Activated T-cell treated with anti-CD3 and anti-CD28 coated beads, Interleukin-2, amount 50 U/mL, for 48 hours (primary cell): Measurements from ENCODE around the gene SMARCAL1.
"Not testable (repeated sequence)": the region's sequence is repeated elsewhere in the genome, so short reads cannot be mapped to it uniquely, and the experiment has no call there.

Source experiments
- DNase-seq, 2 experiments: peaks; one replicate each; pipeline ENCODE4 v3.0.0-alpha.2; 2020

The SMARCAL1 gene

GRCh38 chr2:216503159-216503629 is 90.9 kb downstream of the SMARCAL1 start:
- no peak for DNase-seq

GRCh38 chr2:216503697-216504375 is 91.6 kb downstream of the SMARCAL1 start:
- DNase-seq: no peak

DNA sequence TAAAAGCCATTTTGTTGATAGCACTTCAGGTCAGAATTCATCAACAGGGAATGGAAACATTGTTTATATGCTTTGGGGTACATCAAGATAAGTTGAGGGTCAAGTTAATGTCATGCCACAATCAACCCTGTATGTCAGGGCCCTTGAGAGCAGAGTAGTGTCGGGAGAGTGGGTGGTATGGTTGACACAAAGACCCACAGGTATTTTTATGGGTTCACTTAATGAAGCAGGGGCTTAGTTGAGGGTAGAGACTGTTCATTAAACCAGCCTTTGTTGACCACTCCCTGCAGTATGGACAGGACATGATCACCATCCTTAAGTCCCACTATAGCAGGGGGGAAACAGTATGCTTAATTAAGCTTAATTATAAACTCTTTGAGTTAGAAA is 92.1 kb downstream of the SMARCAL1 start:
- DNase-seq: no peak

DNA sequence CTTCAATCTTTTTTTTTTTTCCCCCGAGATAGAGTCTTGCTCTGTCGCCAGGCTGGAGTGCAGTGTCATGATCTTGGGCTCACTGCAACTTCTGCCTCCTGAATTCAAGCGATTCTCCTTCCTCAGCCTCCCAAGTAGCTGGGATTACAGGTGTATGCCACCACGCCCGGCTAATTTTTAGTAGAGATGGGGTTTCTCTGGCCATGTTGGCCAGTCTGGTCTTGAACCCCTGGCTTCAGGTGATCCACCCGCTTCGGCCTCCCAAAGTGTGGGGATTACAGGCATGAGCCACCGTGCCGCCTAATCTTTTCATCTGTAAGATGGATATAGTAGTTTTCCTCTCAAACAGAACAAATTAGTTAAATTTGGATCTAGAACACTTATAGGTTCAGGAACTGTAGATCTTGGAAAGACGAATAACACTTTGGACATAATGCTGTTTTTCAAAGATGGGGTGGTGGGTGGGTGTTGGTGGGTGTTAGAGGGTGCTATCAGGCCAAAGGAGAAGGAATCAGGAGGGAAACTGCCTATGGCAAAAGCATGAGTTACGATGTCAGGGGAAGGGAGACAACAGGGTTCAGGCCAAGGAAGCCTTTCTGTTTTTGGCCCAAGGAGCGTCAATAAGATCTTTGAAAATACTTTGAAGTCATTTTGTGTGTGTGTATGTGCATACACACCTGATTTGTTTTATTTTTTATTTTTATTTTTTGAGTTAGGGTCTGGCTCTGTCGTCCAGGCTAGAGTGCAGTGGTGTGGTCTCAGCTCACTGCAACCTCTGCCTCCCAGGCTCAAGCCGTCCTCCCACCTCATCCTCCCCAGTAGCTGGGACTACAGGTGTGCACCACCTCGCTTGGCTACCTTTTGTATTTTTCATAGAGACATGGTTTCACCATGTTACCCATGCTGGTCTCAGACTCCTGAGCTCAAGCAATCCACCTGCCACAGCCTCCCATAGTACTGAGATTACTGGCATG is 93.1 kb downstream of the SMARCAL1 start:
- DNase-seq: peak in 1 of 2 experiments; percentile 39

- DNase-seq: no peak
Observed at GRCh38 chr2:216507220-216508160, 95.2 kb downstream of the SMARCAL1 start.

GRCh38 chr2:216508229-216508628 is 95.9 kb downstream of the SMARCAL1 start:
- no peak for DNase-seq

DNA sequence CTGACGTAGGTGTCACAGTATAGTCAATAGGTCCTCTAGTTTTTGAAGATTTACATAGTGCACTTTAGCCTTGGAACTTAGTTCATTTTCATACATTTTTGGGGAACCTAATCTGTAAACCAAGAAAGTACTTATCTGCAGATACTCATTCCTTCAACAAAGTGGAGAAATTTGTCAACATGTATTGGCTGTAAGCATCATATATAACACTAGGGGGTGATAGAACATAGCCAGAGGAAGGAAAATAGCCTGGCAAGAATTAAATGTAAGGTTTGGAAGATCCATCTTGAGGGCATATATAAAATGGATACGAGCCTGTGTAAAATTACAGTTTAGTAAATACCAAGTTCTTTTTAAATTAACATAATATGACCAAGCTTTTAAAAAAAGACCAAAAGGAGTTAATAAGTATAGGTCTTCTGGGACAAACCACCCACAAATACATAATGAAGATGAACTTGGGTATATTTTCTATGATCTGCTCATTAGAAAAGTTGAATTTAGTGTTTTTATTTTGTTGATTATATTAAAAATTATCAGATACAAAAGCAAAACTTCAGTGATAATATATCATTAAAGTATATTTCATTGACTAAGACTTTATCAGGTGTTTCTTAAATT is 104.6 kb downstream of the SMARCAL1 start:
- DNase-seq: no peak

DNA sequence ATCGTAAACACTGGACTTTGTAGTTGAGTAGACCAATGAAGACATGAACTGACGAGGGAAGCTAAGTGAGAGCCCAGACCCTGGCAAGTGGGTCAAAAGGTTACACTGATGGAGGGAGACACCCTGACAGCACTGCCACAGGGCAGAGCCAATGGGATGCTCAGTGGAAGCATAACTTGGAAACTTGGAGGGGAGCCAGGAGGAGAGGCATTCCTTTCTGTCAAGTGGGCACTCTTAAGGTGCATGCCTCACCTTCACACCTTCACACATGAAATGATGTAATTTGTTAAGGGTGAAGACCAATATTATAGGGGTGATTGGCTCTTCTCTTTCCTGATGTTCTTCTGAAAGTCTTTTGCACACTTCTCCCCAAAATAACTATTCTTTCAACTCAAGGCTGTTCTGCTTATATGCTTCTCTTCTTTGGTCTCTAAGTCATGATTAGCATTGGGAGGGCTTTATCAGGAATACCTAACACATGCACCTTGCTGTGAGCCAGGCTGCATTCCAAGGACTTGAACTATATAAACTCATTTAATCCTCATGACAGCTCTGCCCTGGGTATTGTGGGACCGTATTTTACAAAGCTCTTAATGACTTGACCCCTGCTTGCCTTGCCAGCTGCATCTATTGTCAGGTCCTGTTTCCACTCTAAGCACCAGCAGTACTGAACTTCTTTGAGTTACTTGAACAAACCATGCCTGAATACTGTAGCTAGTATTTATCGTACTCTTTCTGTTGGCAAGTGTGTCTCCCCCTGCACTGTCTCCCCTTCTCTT is 105.4 kb downstream of the SMARCAL1 start:
- DNase-seq: no peak

DNA sequence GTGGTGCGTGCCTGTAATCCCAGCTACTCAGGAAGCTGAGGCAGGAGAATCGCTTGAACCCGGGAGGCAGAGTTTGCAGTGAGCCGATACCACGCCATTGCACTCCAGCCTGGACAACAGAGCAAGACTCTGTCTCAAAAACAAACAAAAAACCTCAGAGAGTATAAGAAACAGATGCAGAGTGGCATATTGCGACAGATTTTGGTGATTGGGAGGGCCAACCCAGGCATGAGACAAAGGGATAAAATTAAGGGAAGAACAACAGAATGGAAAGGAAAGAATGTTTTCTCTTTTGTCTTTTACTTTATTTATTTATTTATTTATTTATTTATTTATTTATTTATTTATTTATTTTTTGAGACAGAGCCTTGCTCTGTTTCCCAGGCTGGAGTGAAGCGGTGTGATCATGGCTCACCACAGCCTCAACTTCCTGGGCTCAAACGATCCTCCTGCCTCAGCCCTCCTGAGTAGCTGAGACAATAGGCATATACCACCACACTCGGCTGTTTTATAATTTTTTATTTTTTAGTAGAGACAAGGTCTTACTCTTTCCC is 106.4 kb downstream of the SMARCAL1 start:
- DNase-seq: not testable (repeated sequence)

GRCh38 chr2:216519154-216519762 is 107.0 kb downstream of the SMARCAL1 start:
- peak; percentile 37 to 51 for DNase-seq

GRCh38 chr2:216520112-216520511 is 107.8 kb downstream of the SMARCAL1 start:
- DNase-seq: no peak

DNA sequence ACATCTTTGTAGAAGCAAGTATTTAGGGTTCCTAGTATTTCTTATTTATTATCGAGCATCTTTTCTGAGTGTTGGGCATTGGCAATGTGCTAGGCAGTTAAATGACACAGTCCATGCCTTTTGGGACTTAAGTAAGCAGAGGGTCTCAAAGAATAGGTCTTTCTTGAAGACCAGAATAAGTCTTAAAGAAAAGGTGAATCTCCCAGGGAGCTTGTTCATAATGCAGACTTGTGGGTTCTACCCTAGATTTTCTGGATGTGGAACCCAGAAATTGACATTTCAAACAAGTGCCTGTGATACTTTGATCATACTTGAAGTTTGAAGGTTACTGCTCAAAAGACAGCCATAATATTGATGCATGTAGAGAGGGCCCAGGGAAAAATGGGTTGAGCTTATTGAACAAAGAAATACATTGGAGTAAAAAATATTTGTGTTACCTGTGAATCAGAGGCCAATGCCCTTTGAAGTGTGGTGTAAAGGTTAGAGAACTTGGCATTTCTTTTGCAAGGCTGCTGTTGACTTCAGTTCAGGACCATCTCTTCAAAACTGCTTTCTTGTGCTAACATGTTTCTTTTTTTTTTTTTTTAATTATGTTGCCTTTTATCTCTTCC is 110.7 kb downstream of the SMARCAL1 start:
- no peak for DNase-seq

- no peak for DNase-seq
Observed at GRCh38 chr2:216525972-216526371, 113.7 kb downstream of the SMARCAL1 start.

- no peak for DNase-seq
Observed at GRCh38 chr2:216526939-216527338, 114.7 kb downstream of the SMARCAL1 start.

- no peak for DNase-seq
Observed at GRCh38 chr2:216527600-216527999, 115.3 kb downstream of the SMARCAL1 start.

- no peak for DNase-seq
Observed at GRCh38 chr2:216532562-216532961, 120.3 kb downstream of the SMARCAL1 start.
